NOMO-1 treated with dmso at 0.1 percent for 144 hours (cell line): ENCODE measurements around the gene GABBR2.

Source experiments
- DNase-seq: peaks from one replicate; lab custom pipeline; 2025; ENCODE audit not compliant: unreplicated experiment; lab: John Stamatoyannopoulos, UW

Gene GABBR2

DNA sequence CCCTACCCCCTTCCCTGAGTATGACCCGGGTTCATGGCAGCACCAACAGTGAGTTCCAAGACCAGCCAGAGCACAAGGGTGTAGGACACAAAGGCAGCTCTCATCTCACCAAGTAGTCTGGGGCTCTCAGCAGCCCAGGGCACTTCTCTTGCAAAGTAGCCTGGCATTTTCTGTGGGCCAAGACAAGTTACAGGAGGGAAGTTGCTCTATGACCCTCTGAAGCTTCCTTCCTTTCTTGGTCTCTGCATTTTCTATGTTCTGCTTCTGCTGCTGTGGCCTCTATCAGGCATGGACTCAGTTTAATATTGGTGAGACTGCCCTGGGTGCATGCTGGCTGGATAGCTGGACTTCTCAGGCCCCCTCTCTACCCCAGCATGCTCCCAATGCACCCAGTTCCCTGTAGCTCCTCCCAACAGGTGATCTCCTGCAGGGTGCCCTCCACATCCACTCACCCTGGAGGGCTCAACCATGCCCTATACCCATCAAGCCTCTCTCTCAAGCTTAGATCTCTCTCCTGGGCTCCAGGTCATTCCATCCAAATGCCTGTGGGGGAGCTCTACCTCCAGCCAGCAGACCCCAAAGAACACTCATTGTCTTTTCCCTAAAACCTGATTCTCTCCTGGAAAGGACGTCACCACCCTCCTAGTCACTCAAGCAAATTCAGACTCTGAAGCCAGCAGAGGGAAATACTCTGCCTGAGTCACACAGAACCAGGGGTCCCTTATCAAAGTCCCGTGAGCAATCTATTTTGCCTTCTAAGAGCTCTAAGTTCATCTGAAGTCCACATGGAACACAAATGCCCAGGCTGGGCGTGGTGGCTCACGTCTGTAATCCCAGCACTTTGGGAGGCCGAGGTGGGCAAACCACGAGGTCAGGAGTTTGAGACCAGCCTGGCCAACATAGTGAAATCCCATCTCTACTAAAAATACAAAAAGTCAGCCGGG lies 467.1 kb downstream of the GABBR2 start:
- no peak for DNase-seq

DNA sequence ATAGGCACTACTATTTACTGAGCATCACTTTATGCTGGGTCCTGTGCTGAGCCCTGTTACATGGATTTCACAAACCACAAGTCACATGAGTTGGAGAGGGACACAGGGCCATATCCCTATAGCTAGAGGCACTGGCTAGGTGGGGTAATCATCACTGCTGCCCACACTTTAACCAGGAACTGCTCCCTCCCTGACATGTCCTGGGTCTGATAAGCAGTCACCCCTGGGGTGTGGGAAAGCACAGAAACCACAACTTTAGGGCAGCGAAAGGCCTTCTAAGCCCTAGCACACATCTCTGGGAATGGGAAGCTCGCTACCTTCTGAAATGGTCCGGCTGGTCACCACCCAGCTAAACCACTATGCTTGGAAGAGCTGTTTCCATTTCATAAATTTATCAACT lies 468.3 kb downstream of the GABBR2 start:
- no peak for DNase-seq
